Measurements from ENCODE around the gene PLCG1. TPM values are rescaled to one million over a fixed set of nuclear protein-coding genes. Genes with fewer than 3 reads are reported as not detected.

PLCG1 gene
- total and polyA plus RNA-seq, 12 donors: 32.9 to 139 (median 76.9) TPM

DNA sequence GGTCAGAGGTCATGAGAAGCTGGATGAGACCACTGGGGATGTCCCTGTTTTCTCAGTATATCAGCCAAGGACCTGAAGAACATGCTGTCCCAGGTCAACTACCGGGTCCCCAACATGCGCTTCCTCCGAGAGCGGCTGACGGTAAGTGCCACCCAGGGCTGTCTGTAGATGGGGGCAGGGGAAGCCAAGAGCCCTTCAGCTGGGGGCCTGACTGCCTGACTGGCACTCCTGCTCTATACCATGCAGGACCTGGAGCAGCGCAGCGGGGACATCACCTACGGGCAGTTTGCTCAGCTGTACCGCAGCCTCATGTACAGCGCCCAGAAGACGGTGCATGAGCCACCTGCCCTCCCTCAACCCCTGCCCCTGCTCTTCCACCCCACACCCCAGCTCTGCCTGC is 25.1 kb downstream of the PLCG1 start:
- 93 to 96% (median 94%) methylated on average over 5 to 11 of the region's 11 CpGs for WGBS, 4 donors
- no peak for DNase-seq
- Histone ChIP-seq H3K9me3 (replicated peaks in 1 of 3) (no peaks in the 10 kb centered on the region), H3K4me1 (replicated peaks in 1 of 2) (peaks cover 0 to 6% of the 10 kb centered on the region in 2 donors), H3K27me3 (no peaks in the 10 kb centered on the region), H3K27ac (peak overlapping the region in 1 of 5 donors; percentile 13), H3K36me3 (replicated peaks in 1 of 2) (peaks cover 0 to 59% of the 10 kb centered on the region in 2 donors), H3K4me3 (no peak overlapping the region)
- TF ChIP-seq, protein P1, sequence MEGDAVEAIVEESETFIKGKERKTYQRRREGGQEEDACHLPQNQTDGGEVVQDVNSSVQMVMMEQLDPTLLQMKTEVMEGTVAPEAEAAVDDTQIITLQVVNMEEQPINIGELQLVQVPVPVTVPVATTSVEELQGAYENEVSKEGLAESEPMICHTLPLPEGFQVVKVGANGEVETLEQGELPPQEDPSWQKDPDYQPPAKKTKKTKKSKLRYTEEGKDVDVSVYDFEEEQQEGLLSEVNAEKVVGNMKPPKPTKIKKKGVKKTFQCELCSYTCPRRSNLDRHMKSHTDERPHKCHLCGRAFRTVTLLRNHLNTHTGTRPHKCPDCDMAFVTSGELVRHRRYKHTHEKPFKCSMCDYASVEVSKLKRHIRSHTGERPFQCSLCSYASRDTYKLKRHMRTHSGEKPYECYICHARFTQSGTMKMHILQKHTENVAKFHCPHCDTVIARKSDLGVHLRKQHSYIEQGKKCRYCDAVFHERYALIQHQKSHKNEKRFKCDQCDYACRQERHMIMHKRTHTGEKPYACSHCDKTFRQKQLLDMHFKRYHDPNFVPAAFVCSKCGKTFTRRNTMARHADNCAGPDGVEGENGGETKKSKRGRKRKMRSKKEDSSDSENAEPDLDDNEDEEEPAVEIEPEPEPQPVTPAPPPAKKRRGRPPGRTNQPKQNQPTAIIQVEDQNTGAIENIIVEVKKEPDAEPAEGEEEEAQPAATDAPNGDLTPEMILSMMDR (IDR thresholded peaks at IDR 0.05): no peak
- TF ChIP-seq POLR2A (IDR thresholded peaks at IDR 0.05): no peak
- intact Hi-C loops (cut with DNase I): no loop called here

DNA sequence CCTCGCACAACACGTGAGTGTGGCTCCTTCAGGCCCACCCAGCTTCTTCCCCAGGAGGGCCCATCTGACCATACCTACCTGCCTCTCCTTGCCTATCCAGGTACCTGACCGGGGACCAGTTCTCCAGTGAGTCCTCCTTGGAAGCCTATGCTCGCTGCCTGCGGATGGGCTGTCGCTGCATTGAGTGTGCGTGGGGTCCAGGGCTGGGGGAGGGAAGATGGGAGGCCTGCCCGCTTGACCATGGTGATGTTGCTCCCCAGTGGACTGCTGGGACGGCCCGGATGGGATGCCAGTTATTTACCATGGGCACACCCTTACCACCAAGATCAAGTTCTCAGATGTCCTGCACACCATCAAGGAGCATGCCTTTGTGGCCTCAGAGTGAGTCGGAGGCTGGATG is 26.5 kb downstream of the PLCG1 start:
- intact Hi-C loops (cut with DNase I): no loop called here
- Histone ChIP-seq H3K27me3 (no peaks in the 10 kb centered on the region), H3K36me3 (replicated peaks in 1 of 2) (peaks cover 0 to 72% of the 10 kb centered on the region in 2 donors), H3K4me1 (replicated peaks in 1 of 2) (no peaks in the 10 kb centered on the region), H3K27ac (no peak overlapping the region), H3K4me3 (no peak overlapping the region), H3K9me3 (replicated peaks in 1 of 3) (no peaks in the 10 kb centered on the region)
- no peak for TF ChIP-seq POLR2A (IDR thresholded peaks at IDR 0.05)
- TF ChIP-seq, protein P1 (IDR thresholded peaks at IDR 0.05): no peak
- DNase-seq: no peak
- WGBS, 4 donors: 87 to 97% (median 94%) methylated on average over 6 to 11 of the region's 11 CpGs

DNA sequence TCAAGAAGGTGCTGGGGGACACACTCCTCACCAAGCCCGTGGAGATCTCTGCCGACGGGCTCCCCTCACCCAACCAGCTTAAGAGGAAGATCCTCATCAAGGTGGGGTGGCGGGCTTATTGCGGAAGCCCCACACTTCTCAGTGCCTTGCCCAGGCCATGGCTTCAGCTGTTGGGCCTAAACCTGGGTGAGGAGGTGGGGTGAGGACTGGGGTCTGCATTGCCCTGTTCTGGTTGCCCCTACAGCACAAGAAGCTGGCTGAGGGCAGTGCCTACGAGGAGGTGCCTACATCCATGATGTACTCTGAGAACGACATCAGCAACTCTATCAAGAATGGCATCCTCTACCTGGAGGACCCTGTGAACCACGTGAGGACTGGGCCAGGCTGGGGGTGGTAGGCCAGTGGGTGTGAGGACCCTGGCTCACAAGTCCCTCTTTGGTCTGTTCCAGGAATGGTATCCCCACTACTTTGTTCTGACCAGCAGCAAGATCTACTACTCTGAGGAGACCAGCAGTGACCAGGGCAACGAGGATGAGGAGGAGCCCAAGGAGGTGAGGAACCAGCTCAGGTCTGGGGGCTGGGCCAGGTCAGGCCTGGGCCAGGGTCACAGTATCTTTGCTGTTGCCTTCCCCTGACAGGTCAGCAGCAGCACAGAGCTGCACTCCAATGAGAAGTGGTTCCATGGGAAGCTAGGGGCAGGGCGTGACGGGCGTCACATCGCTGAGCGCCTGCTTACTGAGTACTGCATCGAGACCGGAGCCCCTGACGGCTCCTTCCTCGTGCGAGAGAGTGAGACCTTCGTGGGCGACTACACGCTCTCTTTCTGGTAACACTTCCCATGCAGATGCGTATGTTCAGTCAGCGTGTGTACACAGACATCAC is 27.9 kb downstream of the PLCG1 start:
- TF ChIP-seq POLR2A (IDR thresholded peaks at IDR 0.05): no peak
- TF ChIP-seq, protein P1 (IDR thresholded peaks at IDR 0.05): no peak
- WGBS, 4 donors: 88 to 95% (median 93%) methylated on average over 19 to 24 of the region's 24 CpGs
- Histone ChIP-seq H3K4me1 (replicated peaks in 1 of 2) (no peaks in the 10 kb centered on the region), H3K27ac (no peak overlapping the region), H3K27me3 (no peaks in the 10 kb centered on the region), H3K4me3 (no peak overlapping the region), H3K9me3 (replicated peaks in 1 of 3) (no peaks in the 10 kb centered on the region), H3K36me3 (replicated peaks in 1 of 2) (peaks cover 0 to 78% of the 10 kb centered on the region in 2 donors)
- intact Hi-C loops (cut with DNase I): no loop called here
- DNase-seq: peak in 1 of 7 donors; percentile 0

DNA sequence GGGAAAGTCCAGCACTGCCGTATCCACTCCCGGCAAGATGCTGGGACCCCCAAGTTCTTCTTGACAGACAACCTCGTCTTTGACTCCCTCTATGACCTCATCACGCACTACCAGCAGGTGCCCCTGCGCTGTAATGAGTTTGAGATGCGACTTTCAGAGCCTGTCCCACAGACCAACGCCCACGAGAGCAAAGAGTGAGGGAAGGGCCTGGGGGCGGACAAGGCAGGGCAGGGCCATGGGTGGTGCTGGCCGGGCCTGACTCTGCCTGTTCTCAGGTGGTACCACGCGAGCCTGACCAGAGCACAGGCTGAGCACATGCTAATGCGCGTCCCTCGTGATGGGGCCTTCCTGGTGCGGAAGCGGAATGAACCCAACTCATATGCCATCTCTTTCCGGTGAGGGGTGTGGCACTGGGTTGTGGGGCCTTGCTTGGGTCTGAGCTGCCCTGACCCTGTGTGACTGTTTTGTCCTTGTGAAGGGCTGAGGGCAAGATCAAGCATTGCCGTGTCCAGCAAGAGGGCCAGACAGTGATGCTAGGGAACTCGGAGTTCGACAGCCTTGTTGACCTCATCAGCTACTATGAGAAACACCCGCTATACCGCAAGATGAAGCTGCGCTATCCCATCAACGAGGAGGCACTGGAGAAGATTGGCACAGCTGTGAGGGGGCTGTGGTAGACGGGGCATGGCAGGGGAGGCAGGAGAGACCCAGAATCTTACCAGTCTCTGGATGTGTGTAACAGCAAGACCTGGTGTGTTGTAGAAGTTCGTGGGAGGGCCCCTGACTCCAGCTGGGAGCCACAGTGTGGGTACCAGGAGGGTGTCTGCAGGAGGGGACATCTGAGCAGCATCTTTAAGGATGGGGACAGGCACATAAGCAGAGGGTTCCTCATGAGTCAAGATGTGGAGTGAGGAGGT is 29.1 kb downstream of the PLCG1 start:
- Histone ChIP-seq H3K4me1 (replicated peaks in 1 of 2) (no peaks in the 10 kb centered on the region), H3K9me3 (replicated peaks in 1 of 3) (no peaks in the 10 kb centered on the region), H3K27me3 (no peaks in the 10 kb centered on the region), H3K27ac (no peak overlapping the region), H3K4me3 (no peak overlapping the region), H3K36me3 (replicated peaks in 1 of 2) (peaks cover 0 to 79% of the 10 kb centered on the region in 2 donors)
- WGBS, 4 donors: 90 to 92% (median 90%) methylated on average over 16 to 27 of the region's 27 CpGs
- peak in 1 of 7 donors; percentile 10 for DNase-seq
- TF ChIP-seq POLR2A (IDR thresholded peaks at IDR 0.05): no peak
- TF ChIP-seq, protein P1 (IDR thresholded peaks at IDR 0.05): no peak
- intact Hi-C loops (cut with DNase I): no loop called here

Data from adrenal gland (tissue), 12 donors.